Lung (tissue), 12 donors: ENCODE measurements around the gene DDX41. TPM values are rescaled to one million over a fixed set of nuclear protein-coding genes. Genes with fewer than 3 reads are reported as not detected.

Experiments
- ATAC-seq: fragments of 200-7000 bp; cut with Tn5 transposase; one replicate; pipeline ENCODE4 v1.9.1; 2020; ENCODE audit warnings: moderate number of reproducible peaks; ENCODE audit not compliant: insufficient read depth, low FRiP score
- DNase-seq, 3 donors: peaks; one replicate each; pipeline ENCODE4 v3.0.0-alpha.2; 2013 to 2017
- H3K27ac ChIP-seq, 2 donors: one replicate each; pipeline ENCODE4 v1.5.1; 2013; ENCODE audit warnings: mild to moderate bottlenecking in 2 of 2, moderate library complexity in 2 of 2, control low read depth in 1 of 2, inconsistent platforms in 1 of 2, low read depth in 1 of 2, low read length in 1 of 2
- H3K27me3 ChIP-seq, 3 donors: one replicate each; pipeline ENCODE4 v1.5.1; 2013; ENCODE audit warnings: low read length in 2 of 3; ENCODE audit not compliant: control insufficient read depth in 3 of 3, insufficient read depth in 3 of 3
- H3K36me3 ChIP-seq, 4 donors: one replicate each; pipeline ENCODE4 v1.5.1; 2013; ENCODE audit warnings: low read length in 4 of 4, mild to moderate bottlenecking in 1 of 4, moderate library complexity in 1 of 4; ENCODE audit not compliant: control insufficient read depth in 4 of 4, insufficient read depth in 4 of 4
- H3K4me1 ChIP-seq, 5 donors: one replicate each; pipeline ENCODE4 v1.5.1; 2013; ENCODE audit warnings: low read length in 5 of 5, mild to moderate bottlenecking in 2 of 5, moderate library complexity in 1 of 5; ENCODE audit not compliant: control insufficient read depth in 5 of 5, insufficient read depth in 5 of 5
- H3K4me3 ChIP-seq: one replicate; pipeline ENCODE4 v1.5.1; 2013; ENCODE audit warnings: mild to moderate bottlenecking, control low read depth, moderate library complexity
- H3K9ac ChIP-seq, 2 donors: one replicate each; pipeline ENCODE4 v1.5.1; 2013; ENCODE audit warnings: low read length in 2 of 2, control low read depth in 1 of 2; ENCODE audit not compliant: insufficient read depth in 1 of 2
- H3K9me3 ChIP-seq, 4 donors: one replicate each; pipeline ENCODE4 v1.5.1; 2013; ENCODE audit warnings: low read length in 3 of 4, mild to moderate bottlenecking in 1 of 4, moderate library complexity in 1 of 4; ENCODE audit not compliant: control insufficient read depth in 4 of 4, insufficient read depth in 3 of 4
- WGBS, 2 donors: extraction: QIAGEN DNeasy Blood & Tissue Kit; methylation state at CpG; one replicate each; pipeline ENCODE4 v1.1.7; 2013; 5-methylcytosine and 5-hydroxymethylcytosine counted together
- polyA plus RNA-seq, 2 donors: library from polyadenylated mRNA; stranded (reverse); fragments of 200-250 nt; gene quantifications; one replicate each; pipeline ENCODE4 v1.2.1, GENCODE V29; 2013
- total RNA-seq, 2 donors: library from RNA; depleted of rRNA in 1 of 2; stranded (reverse); fragments of >200 nt in 1 of 2; gene quantifications; one replicate each; pipeline ENCODE4 v1.2.1, GENCODE V29; 2014 to 2021
- TF ChIP-seq, protein P1 (sequence below): IDR thresholded peaks from 2 replicates; pipeline ENCODE4 v1.5.1; 2012; ENCODE audit warnings: mild to moderate bottlenecking; ENCODE audit errors: control extremely low read depth, extremely low read depth
- donor health status: control.
- donor health status: control.
- donor health status: Bipolar disorder and iron deficiency.
- donor health status: healthy.
- donor health status: DM: yes; HTN: yes; CAD: no.

Gene DDX41
- total and polyA plus RNA-seq, 4 donors, result 63.2 to 110 (median 73.6) TPM

DNA sequence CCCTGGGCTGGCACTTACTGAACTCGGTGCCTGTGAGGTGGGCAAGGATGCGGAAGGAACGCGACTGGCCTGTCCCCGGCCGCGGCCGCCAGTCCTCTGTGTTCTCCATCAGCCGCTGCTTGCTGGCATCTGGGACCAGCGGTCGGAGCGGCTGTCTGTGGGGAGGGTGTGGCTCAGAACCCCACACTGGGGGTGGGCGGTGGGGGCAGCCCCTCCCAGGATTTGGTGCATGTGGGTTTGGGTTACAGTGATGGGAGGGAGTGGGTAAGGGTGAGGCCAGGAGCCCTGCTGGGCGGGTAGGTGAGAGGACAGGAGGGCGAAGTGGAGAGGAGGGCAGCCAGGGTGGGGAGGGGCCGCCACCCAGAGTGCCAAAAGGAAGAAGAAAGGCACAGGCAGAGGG, 25.8 kb downstream of the DDX41 start:
- peaks cover 0 to 3% (median 0%) of the 10 kb centered on the region in 4 donors for H3K9me3 ChIP-seq
- DNase-seq (no peak), ATAC-seq (no peak)
- no peaks in the 10 kb centered on the region for H3K27me3 ChIP-seq
- no peak overlapping the region for H3K9ac ChIP-seq
- TF ChIP-seq, protein P1, sequence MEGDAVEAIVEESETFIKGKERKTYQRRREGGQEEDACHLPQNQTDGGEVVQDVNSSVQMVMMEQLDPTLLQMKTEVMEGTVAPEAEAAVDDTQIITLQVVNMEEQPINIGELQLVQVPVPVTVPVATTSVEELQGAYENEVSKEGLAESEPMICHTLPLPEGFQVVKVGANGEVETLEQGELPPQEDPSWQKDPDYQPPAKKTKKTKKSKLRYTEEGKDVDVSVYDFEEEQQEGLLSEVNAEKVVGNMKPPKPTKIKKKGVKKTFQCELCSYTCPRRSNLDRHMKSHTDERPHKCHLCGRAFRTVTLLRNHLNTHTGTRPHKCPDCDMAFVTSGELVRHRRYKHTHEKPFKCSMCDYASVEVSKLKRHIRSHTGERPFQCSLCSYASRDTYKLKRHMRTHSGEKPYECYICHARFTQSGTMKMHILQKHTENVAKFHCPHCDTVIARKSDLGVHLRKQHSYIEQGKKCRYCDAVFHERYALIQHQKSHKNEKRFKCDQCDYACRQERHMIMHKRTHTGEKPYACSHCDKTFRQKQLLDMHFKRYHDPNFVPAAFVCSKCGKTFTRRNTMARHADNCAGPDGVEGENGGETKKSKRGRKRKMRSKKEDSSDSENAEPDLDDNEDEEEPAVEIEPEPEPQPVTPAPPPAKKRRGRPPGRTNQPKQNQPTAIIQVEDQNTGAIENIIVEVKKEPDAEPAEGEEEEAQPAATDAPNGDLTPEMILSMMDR, result no peak
- peaks cover 6 to 30% (median 16%) of the 10 kb centered on the region in 5 donors for H3K4me1 ChIP-seq
- H3K4me3 ChIP-seq, result no peak overlapping the region
- peak overlapping the region in 1 of 2 donors; percentile 4 for H3K27ac ChIP-seq
- H3K36me3 ChIP-seq, result peaks cover 5 to 48% (median 26%) of the 10 kb centered on the region in 4 donors
- 95 to 99% methylated on average over 16 of the region's 16 CpGs for WGBS, 2 donors

DNA sequence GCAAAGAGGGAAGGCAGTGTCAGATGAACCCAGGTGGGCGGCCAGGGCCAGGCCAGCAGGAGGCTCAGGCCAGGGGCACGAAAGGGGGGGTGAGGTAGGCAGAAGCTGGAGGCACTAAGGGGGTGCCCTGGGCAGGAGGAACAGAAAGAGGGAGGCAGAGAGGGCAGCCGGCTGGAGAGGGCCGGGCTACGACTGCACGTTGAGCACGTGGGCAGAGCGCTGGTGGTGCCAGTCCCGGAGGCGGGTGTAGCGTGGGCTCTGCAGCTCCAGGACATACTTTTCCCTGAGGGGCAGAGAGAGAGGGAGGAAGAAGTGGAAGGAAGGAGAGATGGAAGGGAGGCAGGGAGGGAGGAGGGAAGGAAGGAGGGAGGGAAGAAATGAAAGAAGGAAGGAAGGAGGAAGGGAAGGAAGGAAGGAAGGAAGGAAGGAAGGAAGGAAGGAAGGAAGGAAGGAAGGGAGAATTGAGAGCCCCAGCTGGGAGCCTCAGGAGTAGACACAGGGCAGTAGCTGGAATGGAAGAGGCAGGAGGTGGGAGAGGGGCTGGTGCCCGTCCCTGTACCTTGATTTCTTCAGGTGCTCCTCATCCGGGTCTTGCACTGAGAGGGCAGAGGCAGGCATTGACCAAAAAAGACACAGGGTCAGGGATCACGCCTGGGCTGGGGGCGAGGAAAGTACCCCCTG, 26.3 kb downstream of the DDX41 start:
- Histone ChIP-seq H3K36me3 (peaks cover 5 to 48% (median 27%) of the 10 kb centered on the region in 4 donors), H3K9me3 (peaks cover 0 to 3% (median 0%) of the 10 kb centered on the region in 4 donors), H3K27ac (peak overlapping the region in 1 of 2 donors; percentile 4), H3K4me3 (no peak overlapping the region), H3K4me1 (peaks cover 5 to 25% (median 11%) of the 10 kb centered on the region in 5 donors), H3K27me3 (no peaks in the 10 kb centered on the region), H3K9ac (no peak overlapping the region)
- ATAC-seq (no peak), DNase-seq (no peak)
- 92 to 96% methylated on average over 13 to 15 of the region's 15 CpGs for WGBS, 2 donors
- TF ChIP-seq, protein P1, result no peak

DNA sequence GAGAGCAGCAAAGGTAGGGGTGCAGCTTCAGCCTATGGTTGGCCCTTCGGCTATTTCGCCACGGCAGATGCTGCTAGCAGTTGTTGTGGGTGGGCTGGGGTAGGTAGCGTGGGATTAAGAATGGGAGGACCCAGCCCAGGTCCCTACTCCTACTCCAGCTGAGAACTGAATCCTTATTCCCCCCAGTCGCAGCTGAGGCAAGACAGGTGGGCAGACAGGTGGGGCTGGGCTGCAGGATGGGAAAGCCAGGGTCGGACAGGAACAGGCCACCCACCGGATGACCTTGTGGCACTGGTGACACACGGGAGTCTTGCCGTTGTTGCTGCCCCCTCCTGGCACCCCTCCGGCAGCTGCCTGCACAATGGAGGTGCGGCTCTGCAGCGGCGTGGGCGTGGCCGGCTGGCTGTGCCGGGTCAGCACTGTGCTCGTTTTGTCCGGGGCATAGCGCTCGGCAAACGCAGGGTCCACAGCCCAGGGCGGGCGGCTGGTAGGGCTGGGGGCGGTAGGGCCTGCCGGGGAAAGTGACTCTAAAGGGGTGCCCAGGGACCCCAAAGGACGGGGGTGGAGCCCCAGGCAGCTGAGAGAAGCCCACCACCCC, 27.5 kb downstream of the DDX41 start:
- Histone ChIP-seq H3K9ac (no peak overlapping the region), H3K36me3 (peaks cover 5 to 54% (median 33%) of the 10 kb centered on the region in 4 donors), H3K4me3 (no peak overlapping the region), H3K27ac (no peak overlapping the region), H3K27me3 (no peaks in the 10 kb centered on the region), H3K9me3 (peaks cover 0 to 3% (median 0%) of the 10 kb centered on the region in 4 donors), H3K4me1 (peaks cover 0 to 12% (median 8%) of the 10 kb centered on the region in 5 donors)
- no peak for ATAC-seq
- no peak for DNase-seq
- TF ChIP-seq, protein P1, result no peak
- WGBS, 2 donors, result 82 to 85% methylated on average over 24 to 26 of the region's 26 CpGs
